Activated CD8-positive, alpha-beta memory T cell treated with anti-CD3 and anti-CD28 coated beads for 4 hours (primary cell): ENCODE measurements around the gene FAM107B.

Experiments used
- DNase-seq, 2 donors: peaks; one replicate each; pipeline ENCODE4 v3.0.0-alpha.2; 2020; ENCODE audit warnings: low read depth in 2 of 2

The FAM107B gene

GRCh38 chr10:14779001-14779651, 4.4 kb upstream of the FAM107B start:
- no peak for DNase-seq

- DNase-seq: no peak
These were observed 1.8 kb upstream of the FAM107B start for GRCh38 chr10:14776546-14776945.

DNA sequence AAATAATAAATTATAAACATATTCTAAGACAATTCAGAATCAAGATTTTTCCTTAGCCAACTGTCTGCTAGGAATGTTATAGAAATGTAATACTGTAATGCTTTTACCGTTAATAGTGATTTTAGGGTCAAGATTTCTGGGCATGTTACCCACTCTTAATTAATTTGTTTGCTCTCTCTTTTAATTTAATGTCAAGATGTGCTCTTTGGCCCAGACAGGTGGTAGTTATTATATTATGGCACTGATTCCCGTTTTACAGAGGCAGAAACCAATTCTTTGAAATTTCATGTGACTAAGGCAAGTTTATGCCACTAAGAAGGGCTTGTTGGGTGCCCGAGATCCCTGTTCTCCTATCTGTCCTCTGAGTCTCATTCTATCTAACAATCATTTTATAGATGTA, 959 bp upstream of the FAM107B start:
- DNase-seq: no peak

GRCh38 chr10:14774214-14774580, 500 bp downstream of the FAM107B start:
- no peak for DNase-seq

DNA sequence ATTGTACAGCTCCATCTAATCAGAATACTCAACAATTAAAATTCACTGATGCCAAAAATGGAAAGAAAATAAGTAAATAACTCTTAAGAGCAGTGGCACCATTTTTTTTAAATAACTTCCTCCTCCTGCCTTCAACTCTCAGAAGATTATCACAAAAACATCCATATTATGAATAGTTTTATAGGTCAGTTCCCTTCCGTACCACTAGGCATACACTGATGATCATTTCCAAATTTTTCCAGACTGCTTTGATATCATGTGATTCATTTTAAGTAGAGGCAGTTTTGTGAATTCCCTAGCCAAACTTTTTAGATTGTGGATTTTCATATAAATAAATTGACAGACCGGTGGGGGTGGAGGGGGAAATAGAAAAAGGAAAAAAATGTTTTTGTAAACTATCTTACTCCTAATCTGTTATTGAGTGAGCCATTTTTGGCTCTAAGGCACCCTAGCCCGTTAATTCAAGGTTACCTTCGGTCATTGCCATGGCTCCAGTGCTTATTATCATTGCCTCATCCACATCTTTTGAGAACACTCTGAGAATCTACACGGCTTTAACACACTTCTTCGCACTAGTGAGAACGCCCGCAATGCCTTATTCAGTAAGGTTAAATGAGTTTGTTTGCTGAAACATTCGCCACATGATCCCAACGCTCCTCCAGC, 1.0 kb downstream of the FAM107B start:
- DNase-seq: no peak

DNA sequence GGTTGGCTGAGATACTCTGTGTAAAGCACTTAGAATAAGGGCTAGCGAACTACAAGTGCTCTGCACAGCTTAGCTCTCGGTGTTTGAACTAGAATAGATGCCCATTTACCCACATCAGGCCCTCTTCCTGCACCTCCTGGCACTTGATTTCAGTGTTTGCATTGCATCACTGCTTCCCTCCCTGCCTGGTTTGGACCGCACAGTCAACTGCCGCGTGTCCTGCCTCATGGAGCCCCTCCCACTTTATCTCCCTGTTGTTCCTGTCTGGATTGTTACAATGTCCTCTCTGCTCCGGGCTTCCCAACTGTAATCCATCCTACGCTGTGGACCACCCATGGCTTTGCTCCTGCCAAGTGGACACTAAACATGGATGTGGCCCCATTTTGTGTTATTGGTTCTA, 2.3 kb downstream of the FAM107B start:
- no peak for DNase-seq

GRCh38 chr10:14770927-14771326, 3.8 kb downstream of the FAM107B start:
- no peak for DNase-seq

DNA sequence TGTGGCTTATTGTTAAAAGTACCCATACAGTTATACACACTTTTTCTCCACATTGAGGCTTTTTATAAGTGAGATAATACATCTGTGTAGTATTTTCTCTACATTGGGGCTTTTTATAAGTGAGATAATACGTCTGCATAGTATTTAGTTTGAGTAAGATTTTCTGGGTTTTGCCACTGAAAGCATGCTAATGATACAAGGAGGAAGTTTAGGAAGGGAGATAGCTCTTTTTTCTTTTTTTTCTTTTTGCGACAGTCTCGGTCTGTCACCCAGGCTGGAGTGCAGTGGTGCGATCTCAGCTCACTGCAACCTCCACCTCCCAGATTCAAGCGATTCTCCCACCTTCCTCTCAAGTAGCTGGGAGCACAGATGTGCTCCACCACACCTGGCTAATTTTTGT, 13.3 kb downstream of the FAM107B start:
- DNase-seq: no peak

DNA sequence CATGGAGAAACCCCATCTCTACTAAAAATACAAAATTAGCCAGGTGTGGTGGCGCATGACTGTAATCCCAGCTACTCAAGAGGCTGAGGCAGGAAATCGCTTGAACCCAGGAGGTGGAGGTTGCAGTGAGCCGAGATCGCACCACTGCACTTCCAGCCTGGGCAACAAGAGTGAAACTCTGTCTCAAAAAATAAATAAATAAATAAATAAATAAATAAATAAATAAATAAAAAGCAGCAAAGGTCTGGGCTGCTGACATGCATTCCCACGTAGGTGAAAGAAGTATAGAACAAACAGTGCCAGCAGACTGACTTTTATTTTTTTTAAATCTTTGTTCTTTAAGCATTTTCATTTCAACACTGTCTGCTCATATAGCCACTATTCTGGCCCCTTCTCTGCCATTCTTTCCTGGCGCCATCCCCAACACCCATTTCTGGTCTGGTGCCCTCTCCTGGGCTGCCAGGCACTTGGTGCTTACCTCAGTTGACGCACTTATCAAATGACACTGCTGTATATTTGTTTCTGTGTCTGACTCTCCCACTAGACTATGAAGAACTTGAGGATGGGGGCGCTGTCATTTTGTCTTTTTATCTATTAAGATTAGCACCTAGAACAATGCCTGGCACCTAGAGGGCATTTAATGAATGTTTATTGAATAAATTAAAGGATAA, 15.6 kb downstream of the FAM107B start:
- no peak for DNase-seq

DNA sequence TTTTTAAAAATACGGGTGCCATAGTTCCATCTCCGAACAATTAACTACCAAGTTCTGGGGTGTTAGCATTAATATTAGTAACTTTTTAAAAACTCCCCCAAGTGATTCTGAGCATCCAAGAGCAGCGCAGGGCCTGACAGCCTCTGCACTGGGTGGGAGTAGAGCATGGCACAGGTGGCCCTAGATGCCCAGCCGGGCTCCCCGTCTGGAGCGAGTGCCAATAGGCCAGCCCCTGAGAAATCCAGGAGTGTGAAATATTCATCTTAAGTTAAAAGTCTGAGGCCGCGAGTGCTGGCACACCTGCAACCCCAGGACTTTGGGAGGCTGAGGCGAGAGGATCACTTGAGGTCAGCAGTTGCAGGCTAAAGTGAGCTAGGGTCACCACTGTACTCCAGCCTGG, 16.2 kb downstream of the FAM107B start:
- DNase-seq: no peak

- DNase-seq: no peak
These were observed 16.7 kb downstream of the FAM107B start for GRCh38 chr10:14757986-14758385.

DNA sequence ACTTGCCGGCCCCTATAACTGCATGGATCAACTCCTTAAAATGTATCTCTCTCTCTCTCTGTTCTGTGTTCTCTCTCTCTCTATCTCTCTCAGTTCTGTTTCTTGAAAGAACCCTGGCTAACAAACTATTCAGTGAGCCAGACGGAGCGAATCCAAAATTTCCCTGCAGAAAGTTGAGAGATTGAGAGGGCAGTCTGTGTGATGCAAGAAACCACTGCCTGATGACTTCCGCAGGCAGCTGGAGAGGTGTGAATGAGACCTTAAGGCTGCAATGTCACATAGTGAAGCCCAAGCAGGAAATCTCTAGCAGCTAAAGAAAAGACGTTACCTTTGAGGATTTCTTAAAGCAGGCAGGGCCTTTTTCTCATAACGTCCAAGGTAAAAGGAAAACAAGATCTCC, 17.3 kb downstream of the FAM107B start:
- no peak for DNase-seq

GRCh38 chr10:14753441-14753840, 21.3 kb downstream of the FAM107B start:
- no peak for DNase-seq

DNA sequence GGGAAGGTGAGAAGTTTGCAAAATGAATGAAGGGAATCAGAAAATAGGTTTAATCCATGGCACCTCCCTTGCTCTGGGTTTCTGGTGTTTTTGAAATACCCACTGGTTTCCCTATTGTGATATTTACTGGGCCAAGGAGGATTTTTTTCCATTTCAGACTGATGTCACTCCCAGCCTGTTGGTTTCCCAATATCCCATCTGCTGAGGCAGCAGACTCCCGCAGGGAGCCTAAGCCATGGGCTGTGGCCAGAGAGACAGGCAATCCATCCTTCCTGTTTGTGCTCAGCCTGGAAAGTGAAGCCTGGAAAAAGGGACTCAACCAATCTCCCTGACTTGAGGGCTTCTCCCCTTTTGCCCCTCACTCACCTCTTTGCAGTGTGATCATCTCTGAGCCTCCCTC, 22.8 kb downstream of the FAM107B start:
- no peak for DNase-seq

- DNase-seq: no peak
These were observed 23.4 kb downstream of the FAM107B start for GRCh38 chr10:14751014-14751896.

DNA sequence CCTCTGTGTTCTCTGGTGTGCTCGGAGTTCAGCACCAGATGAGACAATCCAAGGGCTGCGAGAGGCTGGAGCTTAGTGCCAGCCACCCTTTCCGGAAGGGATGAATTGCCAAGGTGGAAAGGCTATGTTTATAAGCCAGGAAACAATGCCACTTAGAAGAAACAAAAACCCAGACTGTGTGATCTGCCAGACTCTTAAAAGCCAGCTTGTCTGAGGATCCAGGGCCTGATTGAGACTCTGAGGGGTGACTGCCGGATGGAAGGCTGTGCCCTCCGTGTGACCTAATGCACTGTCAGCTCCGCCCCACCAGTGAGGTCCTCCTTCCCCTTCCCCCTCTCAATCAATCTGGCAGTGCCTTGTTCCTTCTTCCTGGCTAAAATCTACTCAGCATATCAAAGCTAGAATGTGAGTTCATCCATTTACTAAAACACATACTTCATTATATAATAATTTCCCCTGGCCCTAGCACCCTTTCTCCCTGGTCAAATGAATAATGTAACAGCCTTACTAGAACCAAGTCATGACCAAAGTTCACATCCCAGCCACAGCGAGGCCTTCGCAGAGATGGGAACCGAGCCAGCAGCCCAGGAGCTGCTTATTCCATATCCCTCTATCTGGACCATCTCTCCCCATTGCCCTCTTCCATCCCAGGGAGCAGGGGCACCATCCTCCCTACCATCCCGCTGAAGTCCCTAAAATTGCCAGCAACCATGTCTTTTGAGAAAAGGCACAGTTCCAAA, 25.5 kb downstream of the FAM107B start:
- no peak for DNase-seq

GRCh38 chr10:14748441-14748840, 26.3 kb downstream of the FAM107B start:
- no peak for DNase-seq

- no peak for DNase-seq
These were observed 31.9 kb downstream of the FAM107B start for GRCh38 chr10:14742815-14743214.

GRCh38 chr10:14742382-14742781, 32.3 kb downstream of the FAM107B start:
- DNase-seq: no peak

- no peak for DNase-seq
These were observed 33.9 kb downstream of the FAM107B start for GRCh38 chr10:14740684-14741247.
